Kidney epithelial cell (primary cell): ENCODE measurements around the gene ARHGAP29. TPM values are rescaled to one million over a fixed set of nuclear protein-coding genes. Genes with fewer than 3 reads are reported as not detected.

Source experiments
- DNase-seq: peaks from one replicate; pipeline ENCODE4 v3.0.0-alpha.2; 2010; ENCODE audit warnings: low read depth
- H3K27me3 ChIP-seq: 2 replicates; pipeline ENCODE4 v1.6.0; 2011; ENCODE audit warnings: low read length; ENCODE audit not compliant: control insufficient read depth, insufficient read depth
- H3K36me3 ChIP-seq: 2 replicates; pipeline ENCODE4 v1.5.1; 2011; ENCODE audit warnings: low read length; ENCODE audit not compliant: control insufficient read depth, insufficient read depth
- H3K4me3 ChIP-seq: 2 replicates; pipeline ENCODE4 v1.5.1; 2011; ENCODE audit warnings: low read depth, mild to moderate bottlenecking, control low read depth, low read length
- CTCF ChIP-seq: IDR thresholded peaks from 2 replicates; pipeline ENCODE4 v1.5.1; 2011; ENCODE audit warnings: mild to moderate bottlenecking, moderate library complexity, low read length, control low read depth, inconsistent platforms; ENCODE audit not compliant: insufficient read depth, poor library complexity, severe bottlenecking
- total RNA-seq: library from RNA; depleted of rRNA; stranded (reverse); fragments of >200 nt; gene quantifications from 2 replicates; pipeline ENCODE4 v1.2.3, GENCODE V29; 2015

Gene ARHGAP29
- total RNA-seq, 1 donor from 2014 or later, result 82.3 TPM

GRCh38 chr1:94193128-94193527, 44.3 kb downstream of the ARHGAP29 start:
- H3K27me3 ChIP-seq, result no peaks in the 10 kb centered on the region
- no peak overlapping the region for H3K4me3 ChIP-seq
- no peak for TF ChIP-seq CTCF
- no peak for DNase-seq
- H3K36me3 ChIP-seq, result peaks cover 1% of the 10 kb centered on the region

GRCh38 chr1:94191216-94191615, 46.2 kb downstream of the ARHGAP29 start:
- no peak overlapping the region for H3K4me3 ChIP-seq
- H3K36me3 ChIP-seq, result peaks cover 1% of the 10 kb centered on the region
- H3K27me3 ChIP-seq, result no peaks in the 10 kb centered on the region
- TF ChIP-seq CTCF, result no peak
- no peak for DNase-seq

GRCh38 chr1:94186946-94187345, 50.4 kb downstream of the ARHGAP29 start:
- DNase-seq, result no peak
- no peak for TF ChIP-seq CTCF
- no peak overlapping the region for H3K4me3 ChIP-seq

GRCh38 chr1:94183197-94183815, 54.1 kb downstream of the ARHGAP29 start:
- Histone ChIP-seq H3K4me3 (no peak overlapping the region), H3K27me3 (no peaks in the 10 kb centered on the region), H3K36me3 (peaks cover 5% of the 10 kb centered on the region)
- no peak for TF ChIP-seq CTCF
- DNase-seq, result no peak

More at GRCh38 chr1:94186946-94187345, 50.4 kb downstream of the ARHGAP29 start:
- no peaks in the 10 kb centered on the region for H3K27me3 ChIP-seq
- peaks cover 2% of the 10 kb centered on the region for H3K36me3 ChIP-seq

- Histone ChIP-seq H3K27me3 (no peaks in the 10 kb centered on the region), H3K36me3 (peaks cover 5% of the 10 kb centered on the region), H3K4me3 (no peak overlapping the region)
- TF ChIP-seq CTCF, result no peak
- DNase-seq, result no peak
Measured at GRCh38 chr1:94182191-94182590, 55.2 kb downstream of the ARHGAP29 start.

- no peak for DNase-seq
- Histone ChIP-seq H3K36me3 (peaks cover 5% of the 10 kb centered on the region), H3K4me3 (no peak overlapping the region), H3K27me3 (no peaks in the 10 kb centered on the region)
- TF ChIP-seq CTCF, result no peak
Measured at GRCh38 chr1:94180650-94181049, 56.7 kb downstream of the ARHGAP29 start.
